Hematopoietic multipotent progenitor cell treated with erythropoietin and hydrocortisone succinate and interleukin-3 and kit ligand, for 6 days (in vitro differentiated cells): ENCODE results near the gene CHD9.
A peak's percentile ranks its signal among the peaks of the same experiment; 100 is the strongest.
"Not testable (repeated sequence)": the region's sequence is repeated elsewhere in the genome, so short reads cannot be mapped to it uniquely, and the experiment has no call there.

Experiments
- DNase-seq: peaks from one replicate; pipeline ENCODE4 v3.0.0-alpha.2; 2015

The CHD9 gene

DNA sequence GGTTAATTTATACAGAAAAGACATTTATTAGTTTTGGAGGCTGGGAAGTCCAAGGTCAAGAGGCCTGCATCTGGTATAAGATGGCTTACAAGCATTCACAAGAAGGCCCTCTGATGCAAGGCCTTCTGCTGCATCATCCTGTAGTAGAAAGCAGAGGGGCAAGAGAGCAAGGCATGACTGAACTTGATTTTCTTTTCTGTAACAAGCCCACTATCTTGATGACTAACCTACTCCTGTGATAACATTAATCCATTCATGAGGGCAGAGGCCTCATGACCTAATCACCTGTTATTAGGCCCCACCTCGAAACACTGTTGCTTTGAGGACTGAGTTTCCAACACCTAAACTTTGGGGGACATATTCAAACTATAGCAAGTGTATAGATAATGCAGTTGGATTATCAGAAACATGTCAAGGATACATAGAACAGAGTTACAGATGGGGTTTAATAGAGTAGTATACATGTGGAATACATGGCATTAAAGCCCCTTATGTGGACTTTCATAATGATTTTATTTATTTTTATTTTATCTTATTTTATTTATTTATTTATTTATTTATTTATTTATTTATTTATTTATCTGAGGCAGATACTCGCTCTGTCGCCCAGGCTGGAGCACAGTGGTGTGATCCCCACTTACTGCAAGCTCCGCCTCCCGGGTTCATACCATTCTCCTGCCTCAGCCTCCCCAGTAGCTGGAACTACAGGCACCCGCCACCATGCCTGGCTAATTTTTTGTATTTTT is 88.2 kb downstream of the CHD9 start:
- DNase-seq = peak; percentile 19

- DNase-seq = no peak
Measured at GRCh38 chr16:53147500-53148065, 92.8 kb downstream of the CHD9 start.

GRCh38 chr16:53150769-53151168 is 96.0 kb downstream of the CHD9 start:
- no peak for DNase-seq

DNA sequence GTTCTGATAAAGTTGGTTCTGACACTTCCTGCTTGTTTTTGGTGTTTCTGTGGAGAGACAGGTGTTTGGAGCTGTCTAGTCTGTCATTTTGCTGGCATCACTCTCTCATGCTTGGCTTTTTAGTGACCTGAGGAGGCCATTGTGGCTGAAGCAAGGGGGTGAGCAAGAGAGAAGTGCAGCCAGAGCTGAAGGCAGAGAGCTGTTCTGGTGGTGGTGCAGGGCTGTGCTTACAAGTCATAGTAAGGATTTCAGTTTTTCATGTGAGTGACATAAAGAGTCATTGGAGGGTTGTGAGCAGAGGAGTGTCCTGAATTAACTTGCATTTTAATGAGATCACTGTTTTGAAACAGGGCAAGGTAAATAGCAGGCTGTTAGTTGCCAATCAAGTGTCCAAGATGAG is 97.5 kb downstream of the CHD9 start:
- DNase-seq = no peak

- DNase-seq = no peak
Measured at GRCh38 chr16:53153130-53153529, 98.3 kb downstream of the CHD9 start.

DNA sequence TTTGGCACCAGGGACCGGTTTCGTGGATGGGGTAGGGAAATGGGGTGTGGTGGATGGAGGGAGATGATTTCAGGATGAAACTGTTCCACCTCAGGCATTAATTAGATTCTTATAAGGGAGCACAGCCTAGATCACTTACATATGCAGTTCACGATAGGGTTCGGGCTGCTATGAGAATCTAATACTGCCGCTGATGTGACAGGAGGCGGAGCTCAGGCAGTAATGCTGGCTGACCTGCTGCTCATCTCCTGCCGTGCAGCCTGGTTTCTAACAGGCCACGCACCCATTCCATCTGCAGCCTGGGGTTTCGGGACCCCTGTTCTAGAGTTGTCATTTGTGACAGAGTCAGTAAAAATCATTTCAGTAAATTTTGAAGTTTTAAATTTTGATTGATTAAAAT is 99.7 kb downstream of the CHD9 start:
- DNase-seq = no peak

- DNase-seq = no peak
Measured at GRCh38 chr16:53156516-53156915, 101.7 kb downstream of the CHD9 start.

DNA sequence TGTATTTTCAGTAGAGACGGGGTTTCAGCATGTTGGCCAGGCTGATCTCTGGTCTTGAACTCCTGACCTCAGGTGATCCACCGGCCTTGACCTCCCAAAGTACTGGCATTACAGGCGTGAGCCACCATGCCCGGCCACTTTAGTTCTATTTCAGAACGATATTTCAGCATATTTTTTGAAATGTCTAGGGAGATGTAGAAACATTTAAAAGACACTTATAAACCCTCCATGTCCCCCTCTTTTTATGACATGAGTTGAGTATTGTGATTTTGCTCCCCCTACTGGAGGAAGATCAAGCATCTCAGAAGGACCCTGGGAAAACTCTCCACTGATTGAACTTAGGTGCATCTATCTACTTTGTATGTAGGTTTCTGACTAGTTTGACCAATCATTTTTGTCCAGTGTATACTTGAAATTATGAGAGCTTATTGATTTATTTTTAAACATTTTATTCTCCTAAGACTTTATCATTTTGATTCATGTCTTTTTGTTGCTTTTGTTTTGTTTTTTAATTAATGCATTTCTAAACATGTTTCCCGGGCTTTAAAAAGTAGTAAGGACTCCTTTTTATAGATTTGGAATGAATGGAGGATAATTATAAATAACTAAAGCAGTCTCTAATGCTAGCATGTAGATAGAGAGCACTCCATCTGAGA is 105.1 kb downstream of the CHD9 start:
- peak; percentile 87 for DNase-seq

GRCh38 chr16:53166099-53166498 is 111.3 kb downstream of the CHD9 start:
- DNase-seq = no peak

DNA sequence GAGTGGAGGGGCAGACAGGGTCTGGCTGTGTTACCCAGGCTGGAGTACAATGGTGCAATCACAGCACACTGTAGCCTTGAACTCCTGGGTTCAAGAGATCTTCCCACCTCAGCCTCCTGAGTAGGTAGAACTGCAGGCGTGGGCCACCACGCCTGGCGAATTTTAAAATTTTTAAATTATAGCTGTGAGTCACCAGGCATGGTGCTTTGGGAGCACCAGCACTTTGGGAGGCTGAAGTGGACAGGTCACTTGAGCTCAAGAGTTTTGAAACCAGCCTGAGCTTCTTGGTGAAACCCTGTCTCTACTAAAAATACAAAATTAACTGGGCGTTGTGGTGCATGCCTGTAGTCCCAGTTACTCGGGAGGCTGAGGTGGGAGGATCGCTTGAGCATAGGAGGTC is 114.0 kb downstream of the CHD9 start:
- no peak for DNase-seq

- peak; percentile 35 for DNase-seq
Measured at GRCh38 chr16:53172517-53172916, 117.7 kb downstream of the CHD9 start.

GRCh38 chr16:53175118-53175517 is 120.3 kb downstream of the CHD9 start:
- no peak for DNase-seq

GRCh38 chr16:53176434-53176833 is 121.6 kb downstream of the CHD9 start:
- DNase-seq = no peak

GRCh38 chr16:53183442-53183841 is 128.7 kb downstream of the CHD9 start:
- no peak for DNase-seq

DNA sequence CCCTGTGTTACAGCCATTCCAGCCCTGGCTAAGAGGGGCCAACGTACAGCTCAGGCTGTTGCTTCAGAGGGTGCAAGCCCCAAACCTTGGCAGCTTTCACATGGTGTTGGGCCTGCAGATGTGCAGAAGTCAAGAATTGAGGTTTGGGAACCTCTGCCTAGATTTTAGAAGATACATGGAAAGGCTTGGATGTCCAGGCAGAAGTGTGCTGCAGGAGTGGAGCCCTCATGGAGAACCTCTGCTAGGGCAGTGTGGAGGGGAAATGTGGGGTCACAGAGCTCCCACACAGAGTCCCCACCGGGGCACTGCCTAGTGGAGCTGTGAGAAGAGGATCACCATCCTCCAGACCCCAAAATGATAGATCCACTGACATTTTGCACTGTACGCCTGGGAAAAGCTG is 130.9 kb downstream of the CHD9 start:
- DNase-seq = not testable (repeated sequence)

- no peak for DNase-seq
Measured at GRCh38 chr16:53187775-53188174, 133.0 kb downstream of the CHD9 start.

- no peak for DNase-seq
Measured at GRCh38 chr16:53191413-53191812, 136.6 kb downstream of the CHD9 start.

DNA sequence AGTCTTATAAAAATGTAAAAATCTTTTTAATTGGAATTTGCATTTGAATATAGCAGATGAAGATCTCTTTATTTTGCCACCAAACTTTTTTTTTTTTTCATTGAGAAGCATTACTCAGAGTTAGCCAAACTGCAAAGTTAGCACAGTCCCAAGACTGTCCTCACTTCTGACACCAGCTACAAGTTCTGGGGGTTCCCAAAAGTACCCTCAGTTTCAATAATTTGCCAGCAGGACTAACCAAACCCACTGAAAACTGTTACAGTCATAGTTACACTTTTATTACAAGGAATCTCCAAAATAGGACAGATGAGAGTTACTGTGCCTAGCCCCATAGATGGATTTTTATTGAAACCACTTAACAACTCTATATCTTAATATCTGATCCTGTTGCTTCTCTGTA is 144.1 kb downstream of the CHD9 start:
- DNase-seq = no peak

DNA sequence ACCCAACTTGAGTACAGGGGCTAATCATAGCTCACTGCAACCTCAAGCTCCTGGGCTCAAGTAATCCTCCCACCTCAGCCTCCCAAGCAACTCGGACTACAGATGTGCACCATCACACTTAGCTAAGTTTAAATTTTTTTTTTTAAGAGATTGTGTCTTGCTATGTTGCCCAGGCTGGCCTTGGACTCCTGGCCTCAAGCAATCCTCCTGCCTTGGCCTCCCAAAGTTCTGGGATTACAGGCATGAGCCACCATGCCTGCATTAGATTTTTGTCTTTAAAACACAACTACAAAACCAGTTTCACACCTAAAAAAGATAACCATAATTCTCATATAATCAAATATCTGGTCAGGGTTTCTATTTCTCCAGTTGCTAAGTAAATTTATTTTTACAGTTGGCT is 147.1 kb downstream of the CHD9 start:
- DNase-seq = no peak

- no peak for DNase-seq
Measured at GRCh38 chr16:53202398-53202797, 147.6 kb downstream of the CHD9 start.

GRCh38 chr16:53207810-53208752 is 153.3 kb downstream of the CHD9 start:
- DNase-seq = peak; percentile 96

GRCh38 chr16:53209429-53209828 is 154.6 kb downstream of the CHD9 start:
- peak; percentile 55 for DNase-seq

DNA sequence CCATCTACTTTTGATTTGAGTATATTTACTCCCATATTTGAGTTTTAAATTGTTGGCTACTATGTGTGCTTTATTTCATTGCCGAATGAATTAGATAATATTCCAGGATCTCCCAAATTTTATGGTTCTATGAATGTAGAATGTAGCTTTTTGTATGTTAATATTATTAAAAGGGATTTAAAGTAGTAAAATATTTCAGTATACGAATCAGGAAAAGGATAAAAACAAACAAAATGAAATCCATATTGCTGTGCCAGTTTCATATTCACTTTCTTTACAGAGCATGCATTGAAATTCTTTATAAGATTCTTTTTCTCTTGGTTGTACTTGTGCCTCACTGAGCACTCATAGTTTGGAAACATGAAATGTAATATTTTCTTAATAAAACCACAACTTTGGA is 155.1 kb downstream of the CHD9 start:
- no peak for DNase-seq
